NCI-H748 treated with DMSO at 0.1 percent for 48 hours (cell line): ENCODE measurements around the gene ZSCAN18.

ENCODE experiments used
- DNase-seq: peaks from one replicate; lab custom pipeline; 2025; lab: John Stamatoyannopoulos, UW

Gene ZSCAN18

GRCh38 chr19:58042495-58043340 lies 55.3 kb downstream of the ZSCAN18 start:
- DNase-seq = no peak

DNA sequence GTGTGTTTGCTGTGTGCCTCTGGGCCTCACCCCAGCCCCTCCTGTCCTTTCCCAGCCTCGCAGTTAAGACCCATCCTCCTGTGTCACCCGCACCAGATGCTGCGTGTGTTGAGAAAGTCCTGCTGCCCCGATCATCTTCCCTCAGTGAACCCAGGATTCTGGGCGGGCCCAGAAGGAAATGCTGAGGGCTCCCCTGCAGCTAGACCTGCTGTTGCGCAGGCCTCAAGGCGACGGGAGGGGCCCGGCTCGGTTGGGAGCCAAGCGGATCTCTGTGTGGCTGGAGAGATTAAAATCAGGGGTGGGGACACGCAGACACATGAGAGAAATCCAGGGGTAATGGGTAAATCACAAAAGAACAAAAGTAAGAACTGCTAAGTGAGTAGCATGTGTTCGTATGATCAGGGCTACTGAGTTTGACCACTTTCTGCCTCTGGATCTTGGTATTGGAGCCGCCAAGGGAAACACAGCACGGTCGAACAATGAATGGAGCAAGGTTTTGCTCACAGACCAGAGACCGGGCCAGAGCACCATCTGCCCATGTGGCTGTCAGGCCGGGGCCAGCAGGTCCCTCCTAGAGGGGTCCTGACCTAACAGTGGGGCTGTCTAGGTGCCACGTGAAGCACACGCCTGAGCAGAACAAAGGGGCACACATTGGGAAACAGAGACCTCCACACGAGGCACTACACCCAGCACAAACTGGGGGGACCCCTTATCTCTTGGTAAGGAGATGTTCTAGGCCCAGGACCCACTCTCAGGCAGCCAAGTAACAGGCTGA lies 57.1 kb downstream of the ZSCAN18 start:
- DNase-seq = no peak

- DNase-seq = no peak
Measured at GRCh38 chr19:58038688-58039204, 59.3 kb downstream of the ZSCAN18 start.

DNA sequence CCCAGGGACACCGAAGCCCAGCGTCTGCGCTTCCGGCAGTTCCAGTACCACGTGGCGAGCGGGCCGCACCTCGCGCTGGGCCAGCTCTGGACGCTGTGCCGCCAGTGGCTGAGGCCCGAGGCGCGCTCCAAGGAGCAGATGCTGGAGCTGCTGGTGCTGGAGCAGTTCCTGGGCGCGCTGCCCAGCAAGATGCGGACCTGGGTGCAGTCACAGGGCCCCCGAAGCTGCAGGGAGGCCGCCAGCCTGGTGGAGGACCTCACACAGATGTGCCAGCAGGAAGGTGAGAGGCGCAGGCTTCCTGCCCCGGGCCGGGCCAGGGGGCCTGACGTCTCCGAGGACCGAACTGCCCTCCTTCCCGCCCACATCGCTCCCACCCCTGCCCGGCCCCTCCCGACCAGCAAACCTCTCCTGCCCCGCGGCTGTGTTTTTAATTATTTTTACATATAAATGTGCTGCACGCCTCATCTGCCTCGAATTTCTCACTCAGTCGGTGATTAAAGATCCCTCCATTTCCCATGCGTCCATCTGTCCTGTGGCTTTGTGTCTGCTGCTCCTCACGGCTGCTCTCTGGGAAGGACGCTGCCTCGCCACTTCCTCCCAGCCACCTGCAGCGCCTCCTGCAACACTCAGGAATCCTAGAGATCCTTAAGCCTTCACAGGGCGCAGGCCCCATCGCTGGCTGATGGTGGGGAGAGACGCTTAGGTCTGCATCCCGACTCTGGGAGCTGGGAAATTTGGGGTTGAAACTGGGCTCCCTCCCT lies 59.9 kb downstream of the ZSCAN18 start:
- no peak for DNase-seq

- DNase-seq = no peak
Measured at GRCh38 chr19:58035863-58036262, 62.2 kb downstream of the ZSCAN18 start.

DNA sequence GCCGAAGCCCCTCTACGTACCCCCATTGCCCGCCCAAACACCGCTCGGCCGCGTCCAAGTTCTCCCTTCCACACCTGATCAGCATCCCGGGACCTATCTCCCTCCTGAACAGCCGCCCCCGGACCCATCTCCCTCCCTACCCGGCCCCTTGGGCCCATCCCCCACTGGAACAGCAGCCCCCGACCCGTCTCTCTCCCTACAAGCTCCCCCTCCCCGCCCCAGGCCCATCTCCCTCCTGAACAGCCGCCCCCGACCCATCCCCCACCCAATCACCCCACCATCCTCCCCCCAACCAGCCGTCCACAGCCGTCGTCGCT lies 63.6 kb downstream of the ZSCAN18 start:
- DNase-seq = no peak
